K562 (cell line): ENCODE data around the gene URM1. TPM values are rescaled to one million over a fixed set of nuclear protein-coding genes. Genes with fewer than 3 reads are reported as not detected.

ENCODE experiments used
- ATAC-seq: fragments of 200-7000 bp; cut with Tn5 transposase; 3 replicates; pipeline ENCODE4 v1.9.1; 2020; ENCODE audit warnings: moderate library complexity
- BruUV-seq: library from RNA; stranded (reverse); fragments of 400-500 nt; replicated peaks from 2 replicates; lab custom pipeline; 2021; lab: Mats Ljungman, UMichigan
- CTCF ChIA-PET: fragments of 300-600 bp; formaldehyde crosslinking; extraction: SDS; loops from one replicate; lab custom pipeline; 2021; ENCODE audit warnings: low intra/inter-chr PET ratio; lab: Yijun Ruan, JAX
- POLR2A ChIA-PET: fragments of 300-600, 350-650 bp; sonication (Branson Sonifier 250); formaldehyde crosslinking; extraction: SDS; loops from one replicate; lab custom pipeline; 2021; ENCODE audit warnings: antibody characterized with exemption, inconsistent platforms; lab: Yijun Ruan, JAX
- DNase-seq, 4 experiments: peaks; one replicate each; pipeline versions ENCODE4 v3.0.0 to v3.0.0-alpha.2; 2011 to 2018; ENCODE audit warnings: low spot score in 3 of 4, mixed read lengths in 3 of 4; ENCODE audit errors: extremely low read depth in 1 of 4
- FAIRE-seq: peaks from 2 replicates; lab custom pipeline; 2011; peaks lifted over from hg19 to GRCh38; lab: Jason Lieb, UNC
- H2AFZ ChIP-seq: 2 replicates; pipeline ENCODE4 v1.6.0; 2011; ENCODE audit warnings: low read depth, low read length, control low read depth, inconsistent platforms
- H3K27ac ChIP-seq: fragments of 200-600 bp; 3 replicates; pipeline ENCODE4 v1.8.0; 2011; ENCODE audit warnings: low read depth, mild to moderate bottlenecking, control low read depth, inconsistent platforms, low read length, moderate library complexity, mixed read lengths; ENCODE audit errors: extremely low read depth
- H3K27me3 ChIP-seq, 2 experiments: fragments of 300-600 bp in 1 of 2; 2 replicates in 1 of 2; 3 replicates in 1 of 2; pipeline versions ENCODE4 v1.6.0 to v1.8.0; 2011; ENCODE audit warnings: inconsistent platforms in 2 of 2, low read length in 2 of 2, mild to moderate bottlenecking in 1 of 2, mixed read lengths in 1 of 2, moderate library complexity in 1 of 2; ENCODE audit not compliant: control insufficient read depth in 2 of 2, insufficient read depth in 2 of 2
- H3K36me3 ChIP-seq: fragments of 300-600 bp; 3 replicates; pipeline ENCODE4 v1.8.0; 2011; ENCODE audit warnings: mild to moderate bottlenecking, low read length, inconsistent platforms; ENCODE audit not compliant: control insufficient read depth, insufficient read depth
- H3K4me1 ChIP-seq, 2 experiments: fragments of 200-600 bp in 1 of 2; replicated peaks in 1 of 2; 2 replicates in 1 of 2; 3 replicates in 1 of 2; pipeline versions ENCODE4 v1.5.1 to v1.8.0; 2011; ENCODE audit warnings: inconsistent platforms in 2 of 2, low read length in 2 of 2, mild to moderate bottlenecking in 1 of 2, mixed read lengths in 1 of 2, moderate library complexity in 1 of 2; ENCODE audit not compliant: control insufficient read depth in 2 of 2, insufficient read depth in 2 of 2
- H3K4me2 ChIP-seq: 2 replicates; pipeline ENCODE4 v1.6.1; 2011; ENCODE audit warnings: low read length, control low read depth, inconsistent platforms, mixed read lengths; ENCODE audit not compliant: insufficient read depth
- H3K4me3 ChIP-seq: fragments of 200-600 bp; sonication (generic), shearing (Covaris generic); 2 replicates; pipeline ENCODE4 v1.5.1; 2016; ENCODE audit warnings: control low read depth, inconsistent platforms
- H3K79me2 ChIP-seq: fragments of 200-600 bp; 3 replicates; pipeline ENCODE4 v1.8.0; 2011; ENCODE audit warnings: low read length, inconsistent platforms; ENCODE audit not compliant: control insufficient read depth, insufficient read depth
- H3K9ac ChIP-seq, 2 experiments: 2 replicates each; pipeline versions ENCODE4 v1.6.0 to v1.6.1; 2011; ENCODE audit warnings: low read depth in 2 of 2, low read length in 2 of 2, control low read depth in 1 of 2, inconsistent platforms in 1 of 2, mild to moderate bottlenecking in 1 of 2, mixed read lengths in 1 of 2; ENCODE audit not compliant: insufficient read depth in 1 of 2
- H3K9me1 ChIP-seq: one replicate; pipeline ENCODE4 v1.6.0; 2011; ENCODE audit warnings: inconsistent platforms, mild to moderate bottlenecking, low read length, moderate library complexity; ENCODE audit not compliant: control insufficient read depth, insufficient read depth
- H3K9me3 ChIP-seq: replicated peaks from 2 replicates; pipeline ENCODE4 v1.5.1; 2011; ENCODE audit warnings: low read depth, low read length, inconsistent platforms; ENCODE audit not compliant: control insufficient read depth, insufficient read depth
- H4K20me1 ChIP-seq: replicated peaks from 2 replicates; pipeline ENCODE4 v1.6.1; 2011; ENCODE audit warnings: low read length, inconsistent platforms, mixed read lengths; ENCODE audit not compliant: control insufficient read depth, insufficient read depth
- RFX1 ChIP-seq: fragments of 450-650 bp; IDR thresholded peaks from 2 replicates; pipeline ENCODE4 v1.6.1; 2016; ENCODE audit warnings: mild to moderate bottlenecking, moderate library complexity
- WGBS: fragments of 100-300 bp; shearing (Covaris generic); methylation state at CpG from one replicate; pipeline ENCODE4 v1.1.6; 2016; ENCODE audit warnings: low coverage, mixed read lengths; ENCODE audit not compliant: insufficient coverage; ENCODE audit errors: missing lambda C conversion rate; 5-methylcytosine and 5-hydroxymethylcytosine counted together
- in situ Hi-C: fragments of 300-500 bp; cut with MboI; formaldehyde crosslinking; loops from 4 replicates; pipeline ENCODE4 v1.15.0; 2018; ENCODE audit warnings: inconsistent platforms, mixed read lengths
- intact Hi-C: fragments of 100-400 bp; cut with micrococcal nuclease; formaldehyde crosslinking; loops from 2 replicates; pipeline ENCODE4 v1.14.2; 2022
- polyA plus RNA-seq, 8 experiments: library from polyadenylated mRNA; depleted of rRNA in 4 of 8; stranded (reverse) in 5 of 8; unstranded in 3 of 8; fragments of >200 nt; fragmentation: Nextera tagmentation in 2 of 8; fragmentation: Illumina TruSeq in 1 of 8; extraction: Ambion mirVana in 2 of 8; extraction: Trizol in 1 of 8; gene quantifications; 2 replicates each; pipeline versions ENCODE4 v1.2.1 to v1.2.3, GENCODE V29; 2011 to 2014; ENCODE audit warnings: inconsistent platforms in 1 of 8, missing spikeins in 1 of 8
- total RNA-seq, 7 experiments: library from RNA; depleted of rRNA in 6 of 7; stranded (reverse); fragments of >200 nt in 6 of 7; fragmentation: Illumina TruSeq in 2 of 7; extraction: Trizol in 2 of 7; gene quantifications; 2 replicates each; pipeline versions ENCODE4 v1.2.1 to v1.2.3, GENCODE V29; 2011 to 2021; ENCODE audit warnings: low replicate concordance in 1 of 7
- TF ChIP-seq, protein P1 (sequence below), 2 experiments: fragments of 450-650 bp; formaldehyde crosslinking in 1 of 2; IDR thresholded peaks; 2 replicates each; pipeline versions ENCODE4 v1.4.0 to v1.6.1; 2014 to 2020; ENCODE audit warnings: mild to moderate bottlenecking in 2 of 2, borderline replicate concordance in 1 of 2, low read depth in 1 of 2

Gene URM1
- total and polyA plus RNA-seq, 9 of the 15 experiments (the other 6 are each of a cell fraction or from before 2014, with no cell fraction given) = 10.1 to 88.9 (median 53.3) TPM

- Histone ChIP-seq H4K20me1 (no peaks in the 10 kb centered on the region), H3K27me3 (peaks cover 0 to 14% of the 10 kb centered on the region in 2 experiments; a peak in 2 of 5 replicates), H3K9ac (peak overlapping the region in 1 of 2 experiments; percentile 73; a peak in 1 of 4 replicates), H3K9me3 (no peaks in the 10 kb centered on the region), H3K79me2 (no peaks in the 10 kb centered on the region), H3K4me3 (no peak overlapping the region), H3K4me1 (peaks cover 0 to 13% of the 10 kb centered on the region in 2 experiments; a peak in 2 of 5 replicates), H3K27ac (no peak overlapping the region), H2AFZ (0 out of 2 replicates have a peak overlapping the region, but pooled peaks have one; percentile 14), H3K36me3 (no peaks in the 10 kb centered on the region), H3K4me2 (no peak overlapping the region), H3K9me1 (no peaks in the 10 kb centered on the region)
- no peak for TF ChIP-seq RFX1
- TF ChIP-seq, protein P1, sequence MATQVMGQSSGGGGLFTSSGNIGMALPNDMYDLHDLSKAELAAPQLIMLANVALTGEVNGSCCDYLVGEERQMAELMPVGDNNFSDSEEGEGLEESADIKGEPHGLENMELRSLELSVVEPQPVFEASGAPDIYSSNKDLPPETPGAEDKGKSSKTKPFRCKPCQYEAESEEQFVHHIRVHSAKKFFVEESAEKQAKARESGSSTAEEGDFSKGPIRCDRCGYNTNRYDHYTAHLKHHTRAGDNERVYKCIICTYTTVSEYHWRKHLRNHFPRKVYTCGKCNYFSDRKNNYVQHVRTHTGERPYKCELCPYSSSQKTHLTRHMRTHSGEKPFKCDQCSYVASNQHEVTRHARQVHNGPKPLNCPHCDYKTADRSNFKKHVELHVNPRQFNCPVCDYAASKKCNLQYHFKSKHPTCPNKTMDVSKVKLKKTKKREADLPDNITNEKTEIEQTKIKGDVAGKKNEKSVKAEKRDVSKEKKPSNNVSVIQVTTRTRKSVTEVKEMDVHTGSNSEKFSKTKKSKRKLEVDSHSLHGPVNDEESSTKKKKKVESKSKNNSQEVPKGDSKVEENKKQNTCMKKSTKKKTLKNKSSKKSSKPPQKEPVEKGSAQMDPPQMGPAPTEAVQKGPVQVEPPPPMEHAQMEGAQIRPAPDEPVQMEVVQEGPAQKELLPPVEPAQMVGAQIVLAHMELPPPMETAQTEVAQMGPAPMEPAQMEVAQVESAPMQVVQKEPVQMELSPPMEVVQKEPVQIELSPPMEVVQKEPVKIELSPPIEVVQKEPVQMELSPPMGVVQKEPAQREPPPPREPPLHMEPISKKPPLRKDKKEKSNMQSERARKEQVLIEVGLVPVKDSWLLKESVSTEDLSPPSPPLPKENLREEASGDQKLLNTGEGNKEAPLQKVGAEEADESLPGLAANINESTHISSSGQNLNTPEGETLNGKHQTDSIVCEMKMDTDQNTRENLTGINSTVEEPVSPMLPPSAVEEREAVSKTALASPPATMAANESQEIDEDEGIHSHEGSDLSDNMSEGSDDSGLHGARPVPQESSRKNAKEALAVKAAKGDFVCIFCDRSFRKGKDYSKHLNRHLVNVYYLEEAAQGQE (IDR thresholded peaks at IDR 0.05; ENCODE audit: borderline replicate concordance) = peak; percentile 17; the same call in 1 of the 2 replicates
- TF ChIP-seq, protein P1 (CRISPR knock-in tag; IDR thresholded peaks at IDR 0.05; ENCODE audit: low read depth) = no peak
- in situ Hi-C loops = no loop called here
- DNase-seq (no peak), ATAC-seq (peak; percentile 70), FAIRE-seq (no peak)
- BruUV-seq = no TSS peak
- intact Hi-C loops = no loop called here
- ChIA-PET POLR2A (no interaction called here), CTCF (no interaction called here)
- 20% methylated on average over 19 of the region's 20 CpGs for WGBS
These were observed 34.1 kb downstream of the URM1 start for GRCh38 chr9:128405077-128405779.
